Caco-2 (cell line): ENCODE measurements around the gene ATG9A. TPM values are rescaled to one million over a fixed set of nuclear protein-coding genes. Genes with fewer than 3 reads are reported as not detected.

ENCODE experiments used
- BruUV-seq: library from RNA; stranded (reverse); fragments of 400-500 nt; replicated peaks from 2 replicates; lab custom pipeline; 2021; lab: Mats Ljungman, UMichigan
- CTCF ChIA-PET: fragments of 300-600 bp; sonication (Branson Sonifier 250); formaldehyde crosslinking; loops from one replicate; lab custom pipeline; 2022; ENCODE audit warnings: antibody characterized with exemption; lab: Charles Lee
- POLR2A ChIA-PET: fragments of 300-600 bp; sonication (Branson Sonifier 250); formaldehyde crosslinking; loops from one replicate; lab custom pipeline; 2022; ENCODE audit warnings: antibody characterized with exemption; lab: Charles Lee
- DNase-seq, 2 experiments: peaks; one replicate each; pipeline versions ENCODE4 v3.0.0 to v3.0.0-alpha.2; 2020 to 2022
- H3K27me3 ChIP-seq: replicated peaks from 2 replicates; pipeline ENCODE4 v1.6.0; 2011; ENCODE audit warnings: low read length; ENCODE audit not compliant: control insufficient read depth, insufficient read depth
- H3K36me3 ChIP-seq: 2 replicates; pipeline ENCODE4 v1.5.1; 2011; ENCODE audit warnings: low read length; ENCODE audit not compliant: control insufficient read depth, insufficient read depth
- H3K4me1 ChIP-seq: fragments of 250-450 bp; sonication (Bioruptor Pico); 2 replicates; pipeline ENCODE4 v1.5.1; 2020; ENCODE audit warnings: mild to moderate bottlenecking
- H3K4me3 ChIP-seq: 2 replicates; pipeline ENCODE4 v1.5.1; 2011; ENCODE audit warnings: low read depth, mild to moderate bottlenecking, control low read depth, low read length
- H3K9me3 ChIP-seq: fragments of 250-450 bp; sonication (Bioruptor Pico); 2 replicates; pipeline ENCODE4 v1.5.1; 2020; ENCODE audit warnings: mild to moderate bottlenecking, moderate library complexity
- H3K27ac Mint-ChIP-seq: one replicate; pipeline ENCODE4 v1.8.0; 2022; ENCODE audit warnings: mixed read lengths; ENCODE audit not compliant: unreplicated experiment
- H3K27me3 Mint-ChIP-seq: one replicate; pipeline ENCODE4 v1.8.0; 2022; ENCODE audit warnings: mixed read lengths; ENCODE audit not compliant: insufficient read depth, unreplicated experiment
- H3K36me3 Mint-ChIP-seq: one replicate; pipeline ENCODE4 v1.8.0; 2022; ENCODE audit warnings: mild to moderate bottlenecking, mixed read lengths; ENCODE audit not compliant: insufficient read depth, unreplicated experiment
- H3K4me1 Mint-ChIP-seq: one replicate; pipeline ENCODE4 v1.8.0; 2022; ENCODE audit warnings: low read depth, mixed read lengths; ENCODE audit not compliant: unreplicated experiment
- H3K4me3 Mint-ChIP-seq: one replicate; pipeline ENCODE4 v1.8.0; 2022; ENCODE audit warnings: mild to moderate bottlenecking, moderate library complexity, mixed read lengths; ENCODE audit not compliant: unreplicated experiment
- H3K9me3 Mint-ChIP-seq: one replicate; pipeline ENCODE4 v1.8.0; 2022; ENCODE audit warnings: mixed read lengths; ENCODE audit not compliant: unreplicated experiment
- CTCF ChIP-seq, 2 experiments: fragments of 200-600 bp in 1 of 2; IDR thresholded peaks; 1 replicate in 1 of 2; 2 replicates in 1 of 2; pipeline versions ENCODE4 v1.5.1 to v1.8.0; 2011 to 2022; ENCODE audit warnings: antibody characterized with exemption in 1 of 2, control low read depth in 1 of 2, inconsistent platforms in 1 of 2, low read depth in 1 of 2, low read length in 1 of 2, mild to moderate bottlenecking in 1 of 2, moderate library complexity in 1 of 2; ENCODE audit not compliant: insufficient read depth in 1 of 2, severe bottlenecking in 1 of 2, unreplicated experiment in 1 of 2
- intact Hi-C: fragments of 100-400 bp; cut with micrococcal nuclease; formaldehyde crosslinking; loops from one replicate; pipeline ENCODE4 v1.10.0; 2022; ENCODE audit not compliant: unreplicated experiment
- total RNA-seq: library from RNA; stranded (reverse); gene quantifications from 2 replicates; pipeline ENCODE4 v1.2.3, GENCODE V29; 2022

The ATG9A gene
- total RNA-seq, 1 experiment from 2014 or later = 62.9 TPM

- no TSS peak for BruUV-seq
- H3K36me3 ChIP-seq = no peaks in the 10 kb centered on the region
- CTCF ChIA-PET = interaction anchor here (0.7 kb wide), 1 partner anchor 9 kb away, joined by 10 read pairs; no protein-coding TSS in a partner anchor
- H3K4me3 Mint-ChIP-seq = no peak overlapping the region
- no peaks in the 10 kb centered on the region for H3K9me3 Mint-ChIP-seq
- DNase-seq = no peak
- peaks cover 5% of the 10 kb centered on the region for H3K4me1 Mint-ChIP-seq
- POLR2A ChIA-PET = no interaction called here
- H3K27ac Mint-ChIP-seq = no peak overlapping the region
- no peak overlapping the region for H3K4me3 ChIP-seq
- TF ChIP-seq CTCF (IDR thresholded peaks at IDR 0.05; ENCODE audit: insufficient read depth in 1 of 2, low read depth in 1 of 2, low read length in 1 of 2, severe bottlenecking in 1 of 2, unreplicated experiment in 1 of 2) = no peak
- H3K27me3 ChIP-seq = no peaks in the 10 kb centered on the region
- H3K4me1 ChIP-seq = peaks cover 7% of the 10 kb centered on the region
- H3K27me3 Mint-ChIP-seq = no peaks in the 10 kb centered on the region
- intact Hi-C loops = no loop called here
- no peaks in the 10 kb centered on the region for H3K9me3 ChIP-seq
- H3K36me3 Mint-ChIP-seq = peaks cover 4% of the 10 kb centered on the region
Measured at GRCh38 chr2:219268294-219268693, 38.9 kb upstream of the ATG9A start.

GRCh38 chr2:219266886-219267285 lies 37.5 kb upstream of the ATG9A start:
- CTCF ChIA-PET = no interaction called here

GRCh38 chr2:219266232-219266631 lies 36.8 kb upstream of the ATG9A start:
- H3K36me3 ChIP-seq = no peaks in the 10 kb centered on the region
- Mint-ChIP-seq H3K9me3 (no peaks in the 10 kb centered on the region), H3K4me3 (no peak overlapping the region), H3K36me3 (no peaks in the 10 kb centered on the region), H3K27me3 (peaks cover 4% of the 10 kb centered on the region), H3K27ac (no peak overlapping the region), H3K4me1 (peaks cover 5% of the 10 kb centered on the region)
- no peak for DNase-seq
- BruUV-seq = no TSS peak
- TF ChIP-seq CTCF (IDR thresholded peaks at IDR 0.05; ENCODE audit: insufficient read depth in 1 of 2, low read depth in 1 of 2, low read length in 1 of 2, severe bottlenecking in 1 of 2, unreplicated experiment in 1 of 2) = no peak
- POLR2A ChIA-PET = no interaction called here
- intact Hi-C loops = no loop called here
- H3K27me3 ChIP-seq = no peaks in the 10 kb centered on the region
- H3K4me1 ChIP-seq = peaks cover 7% of the 10 kb centered on the region
- no peaks in the 10 kb centered on the region for H3K9me3 ChIP-seq
- H3K4me3 ChIP-seq = no peak overlapping the region
- CTCF ChIA-PET = no interaction called here

More at GRCh38 chr2:219266886-219267285, 37.5 kb upstream of the ATG9A start:
- Mint-ChIP-seq H3K27me3 (no peaks in the 10 kb centered on the region), H3K4me1 (peaks cover 5% of the 10 kb centered on the region), H3K36me3 (peaks cover 3% of the 10 kb centered on the region), H3K27ac (no peak overlapping the region), H3K4me3 (no peak overlapping the region), H3K9me3 (no peaks in the 10 kb centered on the region)
- Histone ChIP-seq H3K27me3 (no peaks in the 10 kb centered on the region), H3K4me3 (no peak overlapping the region), H3K9me3 (no peaks in the 10 kb centered on the region), H3K4me1 (peaks cover 7% of the 10 kb centered on the region), H3K36me3 (no peaks in the 10 kb centered on the region)
- intact Hi-C loops = no loop called here
- POLR2A ChIA-PET = no interaction called here
- DNase-seq = no peak
- BruUV-seq = no TSS peak
- TF ChIP-seq CTCF (IDR thresholded peaks at IDR 0.05; ENCODE audit: insufficient read depth in 1 of 2, low read depth in 1 of 2, low read length in 1 of 2, severe bottlenecking in 1 of 2, unreplicated experiment in 1 of 2) = no peak
